Activated CD8-positive, alpha-beta memory T cell treated with anti-CD3 and anti-CD28 coated beads for 24 hours (primary cell): ENCODE measurements around the gene BPGM.

Experiments
- DNase-seq: peaks from one replicate; pipeline ENCODE4 v3.0.0-alpha.2; 2020

BPGM gene

GRCh38 chr7:134699021-134699818, 52.6 kb downstream of the BPGM start:
- DNase-seq = no peak

GRCh38 chr7:134699899-134700298, 53.2 kb downstream of the BPGM start:
- DNase-seq = no peak

DNA sequence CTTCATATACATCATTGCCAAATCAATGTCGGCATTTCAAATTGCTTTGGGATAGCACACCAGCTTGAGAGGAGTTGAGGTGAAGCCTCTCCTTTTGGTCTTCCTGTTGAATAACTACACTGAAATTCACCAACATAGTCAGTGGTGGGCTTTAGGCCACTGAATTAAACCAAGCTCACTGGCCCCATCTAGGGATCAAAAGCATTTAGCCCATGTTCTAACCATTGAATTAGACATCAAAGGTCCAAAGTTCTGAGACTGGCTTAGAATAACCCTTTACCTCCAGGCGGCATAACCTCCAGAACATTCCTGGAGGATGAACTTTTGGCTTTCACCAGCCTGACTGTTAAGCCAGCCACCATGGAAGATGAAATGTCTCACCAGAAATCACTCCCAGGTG, 54.6 kb downstream of the BPGM start:
- no peak for DNase-seq

GRCh38 chr7:134702366-134703240, 56.0 kb downstream of the BPGM start:
- DNase-seq = no peak

GRCh38 chr7:134703241-134703594, 56.6 kb downstream of the BPGM start:
- no peak for DNase-seq

DNA sequence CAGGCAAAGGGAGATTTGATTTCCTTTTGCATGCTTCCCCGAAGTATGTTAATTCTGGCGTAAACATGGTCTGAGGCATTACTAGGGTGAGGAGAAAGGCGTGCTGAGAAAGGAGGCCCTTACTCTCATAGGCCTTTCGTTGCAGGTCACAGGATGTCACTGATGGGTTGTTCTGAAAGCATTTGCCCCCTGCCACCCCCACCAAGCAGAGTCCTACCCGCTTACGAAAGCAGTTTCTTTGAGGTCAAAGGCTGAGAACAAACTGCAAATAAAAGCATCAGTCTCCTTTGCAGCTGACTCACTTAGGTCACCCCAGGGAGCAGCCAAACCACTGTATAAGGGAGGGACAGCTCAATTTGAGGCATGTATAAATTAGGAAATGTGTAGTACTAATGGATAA, 57.1 kb downstream of the BPGM start:
- no peak for DNase-seq

GRCh38 chr7:134704827-134705226, 58.2 kb downstream of the BPGM start:
- no peak for DNase-seq

DNA sequence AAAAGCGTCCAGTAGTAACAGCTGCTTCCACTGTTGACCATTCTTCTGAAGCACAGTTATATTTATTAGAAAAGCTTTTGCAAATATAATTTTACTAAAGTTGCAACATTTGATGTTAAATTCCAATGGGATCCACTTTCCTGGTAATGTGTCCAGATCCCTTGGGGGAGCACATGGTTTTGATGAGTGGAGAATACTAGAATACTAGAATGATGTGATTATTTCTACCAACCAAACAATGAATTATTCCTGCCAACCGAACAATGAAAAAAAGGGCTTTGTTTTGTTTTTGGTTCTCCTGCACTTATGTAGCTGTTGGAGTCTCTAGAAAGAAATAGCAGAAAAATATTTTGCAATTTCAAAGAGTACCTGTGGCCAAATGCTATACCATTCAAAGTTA, 59.1 kb downstream of the BPGM start:
- no peak for DNase-seq

GRCh38 chr7:134706468-134706867, 59.8 kb downstream of the BPGM start:
- no peak for DNase-seq

DNA sequence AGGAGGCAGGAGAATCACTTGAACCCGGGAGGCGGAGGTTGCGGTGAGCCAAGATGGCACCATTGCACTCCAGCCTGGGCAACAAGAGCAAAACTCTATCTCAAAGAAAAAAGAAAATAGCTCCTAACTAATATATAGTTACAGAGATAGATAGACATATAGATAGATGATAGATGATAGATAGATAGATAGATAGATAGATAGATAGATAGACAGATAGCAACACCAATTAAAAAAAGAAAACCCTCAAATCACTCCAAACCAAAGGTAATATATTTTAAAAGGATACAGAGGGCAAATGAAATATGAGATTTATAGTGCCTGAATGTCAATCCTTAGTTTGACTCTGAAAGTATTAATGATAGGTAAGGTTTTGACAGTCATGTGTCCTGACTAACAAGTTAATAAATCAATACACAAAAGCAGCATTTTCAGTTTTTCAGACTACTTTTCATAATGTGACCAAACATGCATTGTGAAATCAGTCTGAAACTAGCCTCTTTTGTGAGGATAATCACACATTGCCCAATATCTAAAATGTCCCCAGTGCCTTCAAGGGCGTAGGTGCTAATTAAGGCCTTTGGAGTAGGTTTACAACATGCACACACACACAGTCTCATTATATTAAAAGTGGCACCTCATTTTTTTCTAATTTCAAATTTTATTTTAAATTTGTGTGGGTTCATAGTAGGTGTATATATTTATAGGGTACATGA, 61.2 kb downstream of the BPGM start:
- no peak for DNase-seq

- no peak for DNase-seq
Measured at GRCh38 chr7:134708692-134709091, 62.0 kb downstream of the BPGM start.

DNA sequence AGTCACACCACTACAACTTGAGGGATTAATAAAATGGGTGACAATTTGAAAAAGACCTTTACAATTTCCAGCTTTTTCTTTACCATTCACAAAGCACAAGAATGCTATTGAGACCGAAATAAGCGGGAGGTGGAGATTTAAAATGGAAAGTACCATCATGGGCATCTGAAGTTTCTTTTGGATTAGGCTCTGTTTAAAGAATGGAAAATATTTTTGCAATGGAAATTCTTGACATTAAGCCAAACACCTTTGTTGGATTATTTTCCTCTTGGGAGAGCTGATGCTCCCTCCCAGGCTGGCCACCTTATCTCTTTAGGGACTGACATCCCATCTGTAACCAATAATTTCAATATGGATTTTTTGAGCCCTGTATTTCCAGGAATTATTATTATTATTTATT, 62.5 kb downstream of the BPGM start:
- DNase-seq = no peak

- no peak for DNase-seq
Measured at GRCh38 chr7:134710511-134710853, 63.8 kb downstream of the BPGM start.

DNA sequence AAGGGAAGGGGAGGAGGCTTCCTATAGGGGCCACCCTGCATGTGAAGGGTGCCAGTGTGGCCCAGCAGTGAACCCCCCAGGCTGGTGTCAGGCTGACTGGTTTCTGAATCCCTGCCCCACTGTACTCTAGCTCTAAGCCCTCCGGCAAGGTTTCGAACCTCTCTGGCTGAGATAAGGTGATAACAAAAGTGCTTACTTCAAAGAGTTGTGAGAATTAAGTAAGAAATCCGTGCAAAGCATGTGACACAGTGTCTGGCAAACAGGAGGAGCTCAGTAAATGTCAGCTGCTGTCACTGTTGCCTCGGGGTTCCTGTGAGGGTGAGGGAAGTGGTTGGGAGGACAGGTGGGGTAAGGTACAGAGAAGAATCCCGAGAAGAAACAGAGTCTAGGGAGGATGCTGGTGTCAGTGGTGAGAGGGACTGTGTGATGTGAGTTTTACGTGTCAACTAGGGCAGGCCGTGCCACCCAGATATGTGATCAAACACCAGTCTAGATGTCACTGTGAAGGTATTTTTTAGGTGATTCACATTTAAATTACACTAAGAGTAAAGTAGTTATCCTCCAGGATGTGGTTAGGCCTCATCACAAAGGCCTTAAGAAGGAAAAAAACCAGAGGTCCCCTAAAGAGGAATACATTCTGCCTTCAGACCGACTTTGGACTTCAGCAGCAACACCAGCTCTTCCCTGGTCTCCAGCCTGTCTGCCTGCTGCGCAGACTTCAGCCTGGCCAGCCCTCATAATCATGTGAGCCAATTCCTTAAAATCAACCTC, 64.4 kb downstream of the BPGM start:
- DNase-seq = peak; percentile 75

DNA sequence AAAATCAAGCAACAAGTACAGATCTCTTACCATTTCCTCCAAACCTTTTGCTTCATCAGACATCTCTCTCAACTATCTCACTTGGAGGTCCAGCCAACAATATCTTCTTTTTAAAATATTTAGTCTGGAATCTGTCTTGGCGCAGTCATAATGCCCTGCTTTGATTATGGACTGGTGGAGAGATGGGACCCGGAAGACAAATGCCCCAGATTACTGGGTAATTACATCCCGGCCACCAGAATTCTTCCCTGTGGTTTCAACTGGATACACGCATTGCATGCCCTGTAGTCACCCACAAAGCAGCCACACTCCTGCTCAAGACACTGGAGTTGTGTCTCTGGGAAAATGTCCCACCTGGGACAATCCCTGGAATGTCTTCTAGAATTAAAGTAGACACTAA, 65.5 kb downstream of the BPGM start:
- DNase-seq = no peak

- DNase-seq = no peak
Measured at GRCh38 chr7:134714470-134715205, 68.0 kb downstream of the BPGM start.

- DNase-seq = no peak
Measured at GRCh38 chr7:134718211-134718875, 71.7 kb downstream of the BPGM start.

GRCh38 chr7:134720091-134720935, 73.7 kb downstream of the BPGM start:
- DNase-seq = no peak

DNA sequence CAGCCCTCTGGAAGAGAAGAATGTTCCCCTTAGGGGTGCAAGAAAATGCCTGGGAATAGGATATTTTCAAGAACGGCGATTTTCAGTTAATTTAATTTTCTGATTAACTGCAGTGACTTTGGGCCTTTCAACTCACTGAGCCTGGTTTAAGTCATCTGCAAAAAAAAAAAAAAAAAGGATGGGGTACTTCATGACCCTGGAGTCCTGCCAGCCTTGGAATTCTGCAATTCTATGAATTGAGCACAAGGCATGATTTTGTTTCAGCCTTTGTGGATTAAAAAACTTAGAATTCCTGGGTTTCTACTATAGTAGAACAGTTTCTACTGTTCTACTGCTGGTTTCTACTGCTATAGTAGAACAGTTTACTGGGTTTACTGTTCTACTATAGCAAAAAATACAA, 74.5 kb downstream of the BPGM start:
- DNase-seq = no peak

DNA sequence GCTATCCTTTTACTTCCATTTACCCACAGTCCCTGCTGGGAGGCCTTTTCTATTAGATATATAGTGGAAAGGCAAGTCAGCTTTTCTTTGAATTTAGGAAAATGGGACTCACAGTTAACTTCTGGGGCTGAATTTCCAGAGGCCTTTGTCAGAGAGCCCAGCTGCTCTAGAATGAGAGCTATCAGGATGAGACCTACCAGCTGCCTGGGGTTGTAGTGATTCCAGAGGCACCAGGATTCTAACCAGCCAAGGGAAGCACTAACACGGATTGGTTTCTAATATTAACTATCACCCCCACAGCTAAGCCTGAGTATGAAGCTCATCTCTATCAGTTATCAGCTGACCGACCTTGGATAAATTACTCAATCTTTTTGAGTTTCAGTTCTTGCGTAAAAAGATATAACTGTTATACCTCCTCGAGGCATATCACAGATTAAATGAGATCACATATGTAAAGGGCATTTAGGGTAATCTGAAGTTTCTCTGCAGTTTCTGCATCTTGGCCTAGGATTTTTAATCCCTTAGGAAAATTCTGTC, 76.2 kb downstream of the BPGM start:
- DNase-seq = no peak
